Liver (tissue), 9 donors: Measurements from ENCODE around the gene DIP2C. TPM values are rescaled to one million over a fixed set of nuclear protein-coding genes. Genes with fewer than 3 reads are reported as not detected.

Source experiments
- DNase-seq: peaks from one replicate; pipeline ENCODE4 v3.0.0-alpha.2; 2017; ENCODE audit warnings: low spot score
- H3K27ac ChIP-seq, 2 donors: one replicate each; pipeline ENCODE4 v1.7.0; 2013; ENCODE audit warnings: inconsistent platforms in 2 of 2, low read length in 2 of 2, control low read depth in 1 of 2, low read depth in 1 of 2, mild to moderate bottlenecking in 1 of 2
- H3K27me3 ChIP-seq, 4 donors: one replicate each; pipeline versions ENCODE4 v1.6.1 to v1.7.0; 2013; ENCODE audit warnings: low read length in 3 of 4, inconsistent platforms in 1 of 4, mild to moderate bottlenecking in 1 of 4, moderate library complexity in 1 of 4; ENCODE audit not compliant: control insufficient read depth in 4 of 4, insufficient read depth in 4 of 4
- H3K36me3 ChIP-seq, 4 donors: one replicate each; pipeline versions ENCODE4 v1.6.1 to v1.7.0; 2013; ENCODE audit warnings: low read length in 3 of 4, mild to moderate bottlenecking in 3 of 4, low read depth in 1 of 4, moderate library complexity in 1 of 4; ENCODE audit not compliant: control insufficient read depth in 4 of 4, insufficient read depth in 3 of 4
- H3K4me1 ChIP-seq, 4 donors: one replicate each; pipeline versions ENCODE4 v1.6.1 to v1.7.0; 2013; ENCODE audit warnings: low read length in 3 of 4, mild to moderate bottlenecking in 3 of 4, moderate library complexity in 1 of 4; ENCODE audit not compliant: control insufficient read depth in 4 of 4, insufficient read depth in 4 of 4
- H3K4me3 ChIP-seq, 3 donors: one replicate each; pipeline versions ENCODE4 v1.6.1 to v1.7.0; 2013; ENCODE audit warnings: low read length in 3 of 3, control low read depth in 1 of 3, low read depth in 1 of 3, mild to moderate bottlenecking in 1 of 3
- H3K9ac ChIP-seq, 2 donors: one replicate each; pipeline ENCODE4 v1.7.0; 2013; ENCODE audit warnings: low read length in 2 of 2, mild to moderate bottlenecking in 2 of 2, moderate library complexity in 2 of 2, control low read depth in 1 of 2, low read depth in 1 of 2
- H3K9me3 ChIP-seq, 4 donors: one replicate each; pipeline versions ENCODE4 v1.6.1 to v1.7.0; 2013; ENCODE audit warnings: low read length in 3 of 4; ENCODE audit not compliant: control insufficient read depth in 4 of 4
- ATF3 ChIP-seq: IDR thresholded peaks from 2 replicates; pipeline ENCODE4 v1.6.1; 2016; ENCODE audit warnings: antibody characterized with exemption
- CTCF ChIP-seq: fragments of 150-350 bp; IDR thresholded peaks from 2 replicates; pipeline ENCODE4 v1.5.1; 2017; ENCODE audit warnings: improper control_type of control experiment, low read depth, low read length; ENCODE audit not compliant: missing input control
- EGR1 ChIP-seq, 2 donors: IDR thresholded peaks; 2 replicates each; pipeline ENCODE4 v1.6.1; 2016 to 2018; ENCODE audit warnings: antibody characterized with exemption in 2 of 2, low read depth in 2 of 2
- FOXA1 ChIP-seq: IDR thresholded peaks from 2 replicates; pipeline ENCODE4 v1.6.1; 2016; ENCODE audit warnings: antibody characterized with exemption
- FOXA2 ChIP-seq: IDR thresholded peaks from 2 replicates; pipeline ENCODE4 v1.6.1; 2016; ENCODE audit warnings: antibody characterized with exemption
- GABPA ChIP-seq, 2 donors: IDR thresholded peaks in 1 of 2; conservative IDR thresholded peaks in 1 of 2; 2 replicates each; pipeline ENCODE4 v1.6.1; 2016; ENCODE audit warnings: antibody characterized with exemption in 2 of 2, mild to moderate bottlenecking in 1 of 2, moderate library complexity in 1 of 2
- HNF4A ChIP-seq, 2 donors: conservative IDR thresholded peaks; 2 replicates each; pipeline ENCODE4 v1.6.1; 2016; ENCODE audit warnings: antibody characterized with exemption in 2 of 2, mild to moderate bottlenecking in 2 of 2
- HNF4G ChIP-seq: IDR thresholded peaks from 2 replicates; pipeline ENCODE4 v1.6.1; 2016; ENCODE audit warnings: antibody characterized with exemption
- JUND ChIP-seq, 2 donors: IDR thresholded peaks; 2 replicates each; pipeline ENCODE4 v1.6.1; 2016; ENCODE audit warnings: antibody characterized with exemption in 2 of 2
- MAX ChIP-seq: IDR thresholded peaks from 2 replicates; pipeline ENCODE4 v1.6.1; 2016; ENCODE audit warnings: antibody characterized with exemption
- NR2F2 ChIP-seq: IDR thresholded peaks from 2 replicates; pipeline ENCODE4 v1.6.1; 2016; ENCODE audit warnings: antibody characterized with exemption
- RAD21 ChIP-seq, 2 donors: IDR thresholded peaks; 2 replicates each; pipeline ENCODE4 v1.6.1; 2016; ENCODE audit warnings: antibody characterized with exemption in 2 of 2, mild to moderate bottlenecking in 2 of 2
- REST ChIP-seq: IDR thresholded peaks from 2 replicates; pipeline ENCODE4 v1.6.1; 2016; ENCODE audit warnings: antibody characterized with exemption, mild to moderate bottlenecking
- RXRA ChIP-seq, 2 donors: IDR thresholded peaks; 2 replicates each; pipeline ENCODE4 v1.6.1; 2017 to 2018; ENCODE audit warnings: antibody characterized with exemption in 2 of 2, mild to moderate bottlenecking in 1 of 2
- SP1 ChIP-seq: IDR thresholded peaks from 2 replicates; pipeline ENCODE4 v1.6.1; 2018; ENCODE audit warnings: antibody characterized with exemption, mild to moderate bottlenecking
- TAF1 ChIP-seq: conservative IDR thresholded peaks from 2 replicates; pipeline ENCODE4 v1.6.1; 2016; ENCODE audit warnings: antibody characterized with exemption, mild to moderate bottlenecking
- ZBTB33 ChIP-seq: IDR thresholded peaks from 2 replicates; pipeline ENCODE4 v1.6.1; 2016; ENCODE audit warnings: antibody characterized with exemption
- WGBS: extraction: QIAGEN DNeasy Blood & Tissue Kit; methylation state at CpG from one replicate; pipeline ENCODE4 v1.1.7; 2013; 5-methylcytosine and 5-hydroxymethylcytosine counted together
- polyA plus RNA-seq, 2 donors: library from polyadenylated mRNA; stranded (reverse) in 1 of 2; unstranded in 1 of 2; fragments of 200-250 nt in 1 of 2; fragments of >200 nt in 1 of 2; fragmentation: Nextera tagmentation in 1 of 2; extraction: Ambion mirVana in 1 of 2; gene quantifications; one replicate each; pipeline versions ENCODE4 v1.2.1 to v1.2.3, GENCODE V29; 2013 to 2015
- total RNA-seq, 2 donors: library from RNA; depleted of rRNA; stranded (reverse); fragments of >200 nt; gene quantifications; one replicate each; pipeline ENCODE4 v1.2.3, GENCODE V29; 2014
- donor health status: healthy.
- donor health status: healthy.
- donor health status: healthy.
- donor health status: healthy.
- donor health status: healthy.

Gene DIP2C
- total and polyA plus RNA-seq, 4 donors = 4.2 to 12.2 (median 5.7) TPM

- peaks cover 0 to 20% (median 5%) of the 10 kb centered on the region in 4 donors for H3K36me3 ChIP-seq
- no peaks in the 10 kb centered on the region for H3K4me1 ChIP-seq
- TF ChIP-seq FOXA2 (no peak), TAF1 (no peak), EGR1 (IDR thresholded peaks at IDR 0.05; ENCODE audit: low read depth in 2 of 2) (no peak), HNF4G (no peak), JUND (IDR thresholded peaks at IDR 0.05) (no peak), MAX (no peak), RXRA (IDR thresholded peaks at IDR 0.05) (no peak), GABPA (IDR thresholded peaks at IDR 0.05 in 1 of 2, conservative IDR thresholded peaks at IDR 0.05 in 1 of 2) (no peak), CTCF (no peak)
- WGBS = 93% methylated on average over 11 of the region's 11 CpGs
- no peak for DNase-seq
- H3K27ac ChIP-seq = no peak overlapping the region
- H3K27me3 ChIP-seq = no peaks in the 10 kb centered on the region
- H3K9me3 ChIP-seq = no peaks in the 10 kb centered on the region
- no peak overlapping the region for H3K9ac ChIP-seq
- no peak overlapping the region for H3K4me3 ChIP-seq
Measured at GRCh38 chr10:422241-422640, 267.2 kb downstream of the DIP2C start.

- Histone ChIP-seq H3K4me3 (no peak overlapping the region), H3K27me3 (no peaks in the 10 kb centered on the region), H3K27ac (no peak overlapping the region), H3K4me1 (no peaks in the 10 kb centered on the region), H3K9me3 (no peaks in the 10 kb centered on the region), H3K36me3 (peaks cover 0 to 20% (median 5%) of the 10 kb centered on the region in 4 donors), H3K9ac (no peak overlapping the region)
- WGBS = 84% methylated on average over 8 of the region's 8 CpGs
- DNase-seq = no peak
- TF ChIP-seq RAD21 (IDR thresholded peaks at IDR 0.05) = no peak
- no peak for TF ChIP-seq HNF4G
- no peak for TF ChIP-seq FOXA1
- TF ChIP-seq FOXA2 = no peak
- no peak for TF ChIP-seq GABPA (IDR thresholded peaks at IDR 0.05 in 1 of 2, conservative IDR thresholded peaks at IDR 0.05 in 1 of 2)
- no peak for TF ChIP-seq MAX
- no peak for TF ChIP-seq SP1
- no peak for TF ChIP-seq JUND (IDR thresholded peaks at IDR 0.05)
- no peak for TF ChIP-seq EGR1 (IDR thresholded peaks at IDR 0.05; ENCODE audit: low read depth in 2 of 2)
- no peak for TF ChIP-seq RXRA (IDR thresholded peaks at IDR 0.05)
- no peak for TF ChIP-seq REST
- no peak for TF ChIP-seq CTCF
- TF ChIP-seq TAF1 = no peak
- no peak for TF ChIP-seq ZBTB33
- no peak for TF ChIP-seq ATF3
- no peak for TF ChIP-seq HNF4A (conservative IDR thresholded peaks at IDR 0.05)
- no peak for TF ChIP-seq NR2F2
Measured at GRCh38 chr10:421170-421569, 268.3 kb downstream of the DIP2C start.
